ENCODE measurements around the gene CAPN14.

CAPN14 gene

GRCh38 chr2:31203916-31204315, 13.4 kb downstream of the CAPN14 start:
- no peak overlapping the region for H3K27ac ChIP-seq
- no peaks in the 10 kb centered on the region for H4K20me1 ChIP-seq
- H3K4me3 ChIP-seq, result no peak overlapping the region
- H3K9ac ChIP-seq, result no peak overlapping the region
- no peaks in the 10 kb centered on the region for H3K9me3 ChIP-seq
- H3K36me3 ChIP-seq, result 0 out of 2 replicates have a peak, but pooled peaks cover 5% of the 10 kb centered on the region
- H3K4me2 ChIP-seq, result no peak overlapping the region
- peaks cover 11% of the 10 kb centered on the region; the same call in 1 of the 2 replicates for H3K4me1 ChIP-seq
- H3K27me3 ChIP-seq, result no peaks in the 10 kb centered on the region
- no peak for TF ChIP-seq Cebpa-rat (IDR thresholded peaks at IDR 0.05)

GRCh38 chr2:31202833-31203232, 14.5 kb downstream of the CAPN14 start:
- no peak overlapping the region for H3K27ac ChIP-seq
- TF ChIP-seq Cebpa-rat (IDR thresholded peaks at IDR 0.05), result no peak
- H3K9ac ChIP-seq, result no peak overlapping the region
- H3K9me3 ChIP-seq, result no peaks in the 10 kb centered on the region
- no peak overlapping the region for H3K4me3 ChIP-seq
- H4K20me1 ChIP-seq, result no peaks in the 10 kb centered on the region
- H3K4me2 ChIP-seq, result no peak overlapping the region
- H3K27me3 ChIP-seq, result no peaks in the 10 kb centered on the region
- H3K4me1 ChIP-seq, result peaks cover 3% of the 10 kb centered on the region; the same call in 1 of the 2 replicates
- 0 out of 2 replicates have a peak, but pooled peaks cover 5% of the 10 kb centered on the region for H3K36me3 ChIP-seq

GRCh38 chr2:31202041-31202440, 15.3 kb downstream of the CAPN14 start:
- 0 out of 2 replicates have a peak, but pooled peaks cover 5% of the 10 kb centered on the region for H3K36me3 ChIP-seq
- no peaks in the 10 kb centered on the region for H3K27me3 ChIP-seq
- H3K9me3 ChIP-seq, result no peaks in the 10 kb centered on the region
- H3K4me1 ChIP-seq, result no peaks in the 10 kb centered on the region
- H4K20me1 ChIP-seq, result no peaks in the 10 kb centered on the region
- H3K9ac ChIP-seq, result no peak overlapping the region
- TF ChIP-seq Cebpa-rat (IDR thresholded peaks at IDR 0.05), result no peak
- no peak overlapping the region for H3K4me3 ChIP-seq
- H3K27ac ChIP-seq, result no peak overlapping the region
- no peak overlapping the region for H3K4me2 ChIP-seq

DNA sequence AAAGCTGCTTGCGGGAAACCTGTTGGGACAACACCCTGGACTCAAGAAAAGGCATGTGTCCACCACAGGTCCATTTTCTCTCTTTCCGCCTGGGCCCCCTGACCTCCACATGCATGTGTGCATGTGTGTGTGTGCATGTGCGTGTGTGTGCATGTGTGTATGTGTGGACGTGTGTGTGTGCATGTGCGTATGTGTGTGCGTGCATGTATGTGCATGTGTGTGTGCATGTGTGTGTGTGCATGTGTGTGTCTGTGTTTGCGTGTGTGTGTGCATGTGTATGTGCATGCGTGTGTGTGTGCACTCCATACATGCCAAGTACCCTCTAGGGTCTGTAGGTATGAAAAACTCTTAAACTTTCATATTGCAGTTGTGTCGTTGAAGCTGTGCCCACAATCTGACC, 16.3 kb downstream of the CAPN14 start:
- no peaks in the 10 kb centered on the region for H4K20me1 ChIP-seq

GRCh38 chr2:31199206-31199605, 18.1 kb downstream of the CAPN14 start:
- H4K20me1 ChIP-seq, result no peaks in the 10 kb centered on the region
- no peak overlapping the region for H3K4me2 ChIP-seq
- no peaks in the 10 kb centered on the region for H3K9me3 ChIP-seq
- no peaks in the 10 kb centered on the region for H3K4me1 ChIP-seq
- H3K27me3 ChIP-seq, result no peaks in the 10 kb centered on the region
- no peak overlapping the region for H3K27ac ChIP-seq
- H3K36me3 ChIP-seq, result 0 out of 2 replicates have a peak, but pooled peaks cover 5% of the 10 kb centered on the region
- H3K9ac ChIP-seq, result no peak overlapping the region
- no peak for TF ChIP-seq Cebpa-rat (IDR thresholded peaks at IDR 0.05)
- no peak overlapping the region for H3K4me3 ChIP-seq

More for the DNA sequence above, 16.3 kb downstream of the CAPN14 start:
- H3K4me1 ChIP-seq, result no peaks in the 10 kb centered on the region
- H3K4me2 ChIP-seq, result no peak overlapping the region
- TF ChIP-seq Cebpa-rat (IDR thresholded peaks at IDR 0.05), result no peak
- 0 out of 2 replicates have a peak, but pooled peaks cover 5% of the 10 kb centered on the region for H3K36me3 ChIP-seq
- H3K9ac ChIP-seq, result no peak overlapping the region
- no peaks in the 10 kb centered on the region for H3K27me3 ChIP-seq
- no peak overlapping the region for H3K27ac ChIP-seq
- no peak overlapping the region for H3K4me3 ChIP-seq
- no peaks in the 10 kb centered on the region for H3K9me3 ChIP-seq

DNA sequence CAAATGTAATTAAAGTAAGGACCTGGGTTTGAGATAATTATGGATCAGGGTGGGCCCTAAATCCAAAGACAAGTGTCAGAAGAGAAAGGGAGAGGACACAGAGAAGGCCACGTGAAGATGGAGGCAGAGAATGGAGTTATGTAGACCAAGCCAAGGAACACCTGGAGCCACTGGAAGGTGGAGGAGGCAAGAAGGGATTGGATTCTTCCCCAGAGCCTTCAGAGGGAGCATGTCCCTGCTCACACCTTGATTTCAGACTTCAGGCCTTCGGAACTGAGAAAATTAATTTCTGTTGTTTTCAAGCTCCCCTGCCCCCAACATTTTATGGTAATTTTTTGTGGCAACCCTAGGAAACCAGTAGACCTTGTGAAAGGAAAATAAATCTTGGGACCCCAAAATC, 19.6 kb downstream of the CAPN14 start:
- no peak overlapping the region for H3K4me3 ChIP-seq
- H3K4me1 ChIP-seq, result no peaks in the 10 kb centered on the region
- no peak overlapping the region for H3K27ac ChIP-seq
- H4K20me1 ChIP-seq, result no peaks in the 10 kb centered on the region
- 0 out of 2 replicates have a peak, but pooled peaks cover 5% of the 10 kb centered on the region for H3K36me3 ChIP-seq
- no peak overlapping the region for H3K4me2 ChIP-seq
- no peak for TF ChIP-seq Cebpa-rat (IDR thresholded peaks at IDR 0.05)
- no peak overlapping the region for H3K9ac ChIP-seq
- H3K9me3 ChIP-seq, result no peaks in the 10 kb centered on the region
- no peaks in the 10 kb centered on the region for H3K27me3 ChIP-seq

DNA sequence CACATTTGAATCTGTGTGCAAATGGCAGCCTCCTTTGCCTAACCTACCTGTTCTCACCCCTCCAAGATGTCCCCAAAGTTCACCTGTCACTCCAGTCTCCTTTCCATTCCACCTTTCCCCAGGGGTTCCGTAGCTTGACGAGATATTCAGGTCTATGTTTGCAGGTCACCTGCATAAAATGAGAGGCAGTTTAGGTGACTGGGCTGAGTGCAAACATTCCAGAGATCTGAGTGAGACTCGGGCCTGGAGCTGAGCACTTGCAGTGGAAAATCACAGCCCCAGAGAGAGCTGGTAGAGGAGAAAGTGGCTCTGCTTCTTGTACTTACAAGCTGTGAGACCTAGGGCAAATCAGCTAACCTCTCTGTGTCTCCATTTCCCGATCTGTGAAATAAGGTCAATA, 20.1 kb downstream of the CAPN14 start:
- Histone ChIP-seq H4K20me1 (no peaks in the 10 kb centered on the region), H3K27ac (no peak overlapping the region), H3K9ac (no peak overlapping the region), H3K36me3 (0 out of 2 replicates have a peak, but pooled peaks cover 5% of the 10 kb centered on the region), H3K27me3 (no peaks in the 10 kb centered on the region), H3K4me1 (no peaks in the 10 kb centered on the region), H3K4me3 (no peak overlapping the region), H3K4me2 (no peak overlapping the region), H3K9me3 (no peaks in the 10 kb centered on the region)
- no peak for TF ChIP-seq Cebpa-rat (IDR thresholded peaks at IDR 0.05)

GRCh38 chr2:31196622-31197021, 20.7 kb downstream of the CAPN14 start:
- Histone ChIP-seq H4K20me1 (no peaks in the 10 kb centered on the region), H3K9me3 (no peaks in the 10 kb centered on the region), H3K4me2 (no peak overlapping the region), H3K4me1 (no peaks in the 10 kb centered on the region), H3K9ac (no peak overlapping the region), H3K36me3 (peaks cover 5% of the 10 kb centered on the region; the same call in 1 of the 2 replicates), H3K27me3 (no peaks in the 10 kb centered on the region), H3K4me3 (no peak overlapping the region), H3K27ac (no peak overlapping the region)
- TF ChIP-seq Cebpa-rat (IDR thresholded peaks at IDR 0.05), result no peak

DNA sequence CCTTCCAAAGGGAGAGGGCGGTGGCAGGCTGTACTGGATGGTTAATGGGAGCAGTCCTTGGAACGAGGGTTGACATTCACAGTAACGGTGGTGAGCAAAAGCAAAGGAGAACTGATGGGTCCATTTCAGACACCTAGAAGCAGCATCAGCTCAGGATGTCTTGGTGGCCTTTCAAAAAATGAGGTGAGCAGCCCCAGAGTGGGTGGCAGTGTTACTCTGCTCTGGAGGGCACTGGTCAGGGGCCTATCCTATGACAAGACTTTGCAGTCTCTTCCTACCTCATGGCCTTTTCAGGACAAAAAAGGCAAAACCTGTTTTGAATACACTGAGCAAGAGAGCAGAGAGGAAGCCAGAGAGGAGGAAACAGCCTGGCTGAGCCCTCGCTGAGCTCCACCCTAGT, 23.5 kb downstream of the CAPN14 start:
- H3K4me2 ChIP-seq, result no peak overlapping the region
- no peak overlapping the region for H3K9ac ChIP-seq
- no peaks in the 10 kb centered on the region for H3K4me1 ChIP-seq
- no peak overlapping the region for H3K27ac ChIP-seq
- no peak for TF ChIP-seq Cebpa-rat (IDR thresholded peaks at IDR 0.05)
- no peak overlapping the region for H3K4me3 ChIP-seq
- no peaks in the 10 kb centered on the region for H3K9me3 ChIP-seq
- H3K36me3 ChIP-seq, result no peaks in the 10 kb centered on the region; the same call in 1 of the 2 replicates
- H4K20me1 ChIP-seq, result no peaks in the 10 kb centered on the region
- no peaks in the 10 kb centered on the region for H3K27me3 ChIP-seq

DNA sequence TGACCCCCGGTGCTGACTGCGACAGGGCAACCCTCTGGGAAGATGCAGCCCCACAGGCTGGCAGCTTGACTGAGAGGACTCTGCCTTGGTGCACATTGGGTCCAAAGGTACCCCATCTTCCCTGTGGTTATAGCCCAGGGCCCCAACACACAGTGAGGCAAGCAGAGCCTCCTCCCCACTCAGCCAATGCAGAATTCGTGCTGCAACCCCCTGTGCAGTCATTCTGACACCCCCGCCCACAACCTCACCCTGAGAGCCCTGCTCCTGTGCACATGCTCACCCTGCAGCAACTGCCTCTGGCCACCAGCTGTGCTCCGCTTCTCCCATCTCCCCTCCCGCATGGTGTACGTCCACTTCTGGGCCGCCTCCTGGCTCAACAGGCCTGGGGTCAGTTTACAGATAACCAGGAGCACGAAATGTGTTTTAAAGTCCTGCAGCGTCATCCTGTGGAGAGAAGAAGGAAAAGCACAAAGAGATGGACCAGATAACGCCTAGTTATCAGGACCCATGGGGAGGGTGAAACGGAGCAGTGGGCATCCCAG, 24.4 kb downstream of the CAPN14 start:
- Histone ChIP-seq H3K4me2 (no peak overlapping the region), H3K4me1 (no peaks in the 10 kb centered on the region), H3K27me3 (no peaks in the 10 kb centered on the region), H3K27ac (no peak overlapping the region), H3K9ac (no peak overlapping the region), H4K20me1 (no peaks in the 10 kb centered on the region), H3K36me3 (no peaks in the 10 kb centered on the region; the same call in 1 of the 2 replicates), H3K4me3 (no peak overlapping the region), H3K9me3 (no peaks in the 10 kb centered on the region)
- TF ChIP-seq Cebpa-rat (IDR thresholded peaks at IDR 0.05), result no peak
